ENCODE measurements around the gene ZNF583.

Gene ZNF583

GRCh38 chr19:56360841-56361240, 43.3 kb upstream of the ZNF583 start:
- no peak for TF ChIP-seq CTCF (IDR thresholded peaks at IDR 0.05; ENCODE audit: low read depth, low read length, poor library complexity, severe bottlenecking)
- no peak for TF ChIP-seq EZH2phosphoT487 (IDR thresholded peaks at IDR 0.05; ENCODE audit: borderline replicate concordance, low read length)
- H3K9me3 ChIP-seq (ENCODE audit: control insufficient read depth, insufficient read depth, low read length), result no peaks in the 10 kb centered on the region

GRCh38 chr19:56367829-56368711, 36.1 kb upstream of the ZNF583 start:
- Histone ChIP-seq H3K27ac (ENCODE audit: low read depth, low read length) (no peak overlapping the region), H3K9me2 (replicated peaks; ENCODE audit: control insufficient read depth, low read length) (no peaks in the 10 kb centered on the region), H3K79me2 (ENCODE audit: control insufficient read depth, low read length) (no peaks in the 10 kb centered on the region), H3K9me3 (ENCODE audit: control insufficient read depth, insufficient read depth, low read length) (peaks cover 7% of the 10 kb centered on the region; the same call in 1 of the 2 replicates), H3K27me3 (ENCODE audit: control insufficient read depth, low read length) (no peaks in the 10 kb centered on the region), H3K4me3 (ENCODE audit: low read length) (peak overlapping the region; percentile 60), H3K4me2 (ENCODE audit: low read length) (peak overlapping the region; percentile 47), H3K4me1 (ENCODE audit: control insufficient read depth, low read length) (no peaks in the 10 kb centered on the region), H3F3A (ENCODE audit: control insufficient read depth, insufficient read depth) (no peaks in the 10 kb centered on the region), H4K20me1 (ENCODE audit: control insufficient read depth, insufficient read depth, low read depth, low read length) (no peaks in the 10 kb centered on the region), H3K36me3 (ENCODE audit: control insufficient read depth, low read length) (no peaks in the 10 kb centered on the region)
- TF ChIP-seq EZH2phosphoT487 (IDR thresholded peaks at IDR 0.05; ENCODE audit: borderline replicate concordance, low read length) (no peak), CTCF (IDR thresholded peaks at IDR 0.05; ENCODE audit: low read depth, low read length, poor library complexity, severe bottlenecking) (no peak)

More at GRCh38 chr19:56360841-56361240, 43.3 kb upstream of the ZNF583 start:
- no peaks in the 10 kb centered on the region for H3K9me2 ChIP-seq (replicated peaks; ENCODE audit: control insufficient read depth, low read length)
- no peaks in the 10 kb centered on the region for H3K4me1 ChIP-seq (ENCODE audit: control insufficient read depth, low read length)
- H3K27me3 ChIP-seq (ENCODE audit: control insufficient read depth, low read length), result no peaks in the 10 kb centered on the region
- no peak overlapping the region for H3K27ac ChIP-seq (ENCODE audit: low read depth, low read length)
- no peaks in the 10 kb centered on the region for H3F3A ChIP-seq (ENCODE audit: control insufficient read depth, insufficient read depth)
- no peaks in the 10 kb centered on the region for H3K79me2 ChIP-seq (ENCODE audit: control insufficient read depth, low read length)
- no peaks in the 10 kb centered on the region for H4K20me1 ChIP-seq (ENCODE audit: control insufficient read depth, insufficient read depth, low read depth, low read length)
- no peak overlapping the region for H3K4me3 ChIP-seq (ENCODE audit: low read length)
- H3K36me3 ChIP-seq (ENCODE audit: control insufficient read depth, low read length), result no peaks in the 10 kb centered on the region
- no peak overlapping the region for H3K4me2 ChIP-seq (ENCODE audit: low read length)

- peaks cover 7% of the 10 kb centered on the region; the same call in 1 of the 2 replicates for H3K9me3 ChIP-seq (ENCODE audit: control insufficient read depth, insufficient read depth, low read length)
- H3K79me2 ChIP-seq (ENCODE audit: control insufficient read depth, low read length), result no peaks in the 10 kb centered on the region
Measured at GRCh38 chr19:56369886-56370676, 34.1 kb upstream of the ZNF583 start.

More at GRCh38 chr19:56369886-56370676, 34.1 kb upstream of the ZNF583 start:
- Histone ChIP-seq H3K4me2 (ENCODE audit: low read length) (no peak overlapping the region), H3K4me1 (ENCODE audit: control insufficient read depth, low read length) (no peaks in the 10 kb centered on the region), H3K9me2 (replicated peaks; ENCODE audit: control insufficient read depth, low read length) (no peaks in the 10 kb centered on the region), H3K36me3 (ENCODE audit: control insufficient read depth, low read length) (no peaks in the 10 kb centered on the region), H3F3A (ENCODE audit: control insufficient read depth, insufficient read depth) (no peaks in the 10 kb centered on the region), H3K27ac (ENCODE audit: low read depth, low read length) (no peak overlapping the region), H3K4me3 (ENCODE audit: low read length) (no peak overlapping the region), H4K20me1 (ENCODE audit: control insufficient read depth, insufficient read depth, low read depth, low read length) (no peaks in the 10 kb centered on the region), H3K27me3 (ENCODE audit: control insufficient read depth, low read length) (no peaks in the 10 kb centered on the region)
- TF ChIP-seq CTCF (IDR thresholded peaks at IDR 0.05; ENCODE audit: low read depth, low read length, poor library complexity, severe bottlenecking), result no peak
- no peak for TF ChIP-seq EZH2phosphoT487 (IDR thresholded peaks at IDR 0.05; ENCODE audit: borderline replicate concordance, low read length)
